ENCODE measurements around the gene PCGF6.
"Not testable (repeated sequence)": the region's sequence is repeated elsewhere in the genome, so short reads cannot be mapped to it uniquely, and the experiment has no call there.

Gene PCGF6

GRCh38 chr10:103350517-103351260, at the start of gene PCGF6:
Gene PCGF6 (minus strand): TSS chr10:103351140. CDS start chr10:103351066, 74 bp downstream.
- peak; percentile 86 for DNase-seq (ENCODE audit: low spot score)

- peak; percentile 28 for DNase-seq (ENCODE audit: low spot score)
These were observed 46.4 kb upstream of the PCGF6 start for GRCh38 chr10:103397191-103397825.

- DNase-seq (ENCODE audit: low spot score) = no peak
These were observed 45.8 kb upstream of the PCGF6 start for GRCh38 chr10:103396789-103397087.

GRCh38 chr10:103396067-103396788, 45.3 kb upstream of the PCGF6 start, which contains the start of the genes ATP5MK and PDCD11:
Gene ATP5MK (minus strand): TSS chr10:103396475. CDS start chr10:103392457, 4,018 bp downstream.
Gene PDCD11 (plus strand): TSS chr10:103396626. CDS start chr10:103398427, 1,801 bp downstream.
- peak; percentile 99 for DNase-seq (ENCODE audit: low spot score)

GRCh38 chr10:103395754-103396066, 44.8 kb upstream of the PCGF6 start:
- peak; percentile 56 for DNase-seq (ENCODE audit: low spot score)

- peak; percentile 58 for DNase-seq (ENCODE audit: low spot score)
These were observed 43.2 kb upstream of the PCGF6 start for GRCh38 chr10:103394180-103394579.

- DNase-seq (ENCODE audit: low spot score) = no peak
These were observed 31.8 kb upstream of the PCGF6 start for GRCh38 chr10:103382769-103383168.

- no peak for DNase-seq (ENCODE audit: low spot score)
These were observed 23.3 kb upstream of the PCGF6 start for GRCh38 chr10:103374263-103374662.

- DNase-seq (ENCODE audit: low spot score) = no peak
These were observed 22.6 kb upstream of the PCGF6 start for GRCh38 chr10:103373544-103373943.

GRCh38 chr10:103367782-103368518, 17.0 kb upstream of the PCGF6 start, which contains the start of gene TAF5:
Gene TAF5 (plus strand): TSS chr10:103367976. CDS start chr10:103367990, 14 bp downstream.
- peak; percentile 98 for DNase-seq (ENCODE audit: low spot score)

- DNase-seq (ENCODE audit: low spot score) = no peak
These were observed 16.4 kb upstream of the PCGF6 start for GRCh38 chr10:103367379-103367781.

GRCh38 chr10:103360791-103361190, 9.9 kb upstream of the PCGF6 start:
- DNase-seq (ENCODE audit: low spot score) = peak; percentile 96

GRCh38 chr10:103359493-103359892, 8.6 kb upstream of the PCGF6 start:
- DNase-seq (ENCODE audit: low spot score) = not testable (repeated sequence)

- DNase-seq (ENCODE audit: low spot score) = no peak
These were observed 5.1 kb upstream of the PCGF6 start for GRCh38 chr10:103355906-103356599.

- DNase-seq (ENCODE audit: low spot score) = not testable (repeated sequence)
These were observed 3.6 kb upstream of the PCGF6 start for GRCh38 chr10:103354567-103354966.

- peak; percentile 58 for DNase-seq (ENCODE audit: low spot score)
These were observed 2.3 kb upstream of the PCGF6 start for GRCh38 chr10:103353281-103353680.

GRCh38 chr10:103350175-103350516, 794 bp downstream of the PCGF6 start:
- no peak for DNase-seq (ENCODE audit: low spot score)

GRCh38 chr10:103336370-103336769, 14.6 kb downstream of the PCGF6 start:
- DNase-seq (ENCODE audit: low spot score) = no peak

GRCh38 chr10:103334567-103334966, 16.4 kb downstream of the PCGF6 start:
- no peak for DNase-seq (ENCODE audit: low spot score)

- peak; percentile 48 for DNase-seq (ENCODE audit: low spot score)
These were observed 16.9 kb downstream of the PCGF6 start for GRCh38 chr10:103333934-103334520.

- DNase-seq (ENCODE audit: low spot score) = no peak
These were observed 23.0 kb downstream of the PCGF6 start for GRCh38 chr10:103327906-103328305.
